ENCODE data around the gene PNMA6E.

The PNMA6E gene

DNA sequence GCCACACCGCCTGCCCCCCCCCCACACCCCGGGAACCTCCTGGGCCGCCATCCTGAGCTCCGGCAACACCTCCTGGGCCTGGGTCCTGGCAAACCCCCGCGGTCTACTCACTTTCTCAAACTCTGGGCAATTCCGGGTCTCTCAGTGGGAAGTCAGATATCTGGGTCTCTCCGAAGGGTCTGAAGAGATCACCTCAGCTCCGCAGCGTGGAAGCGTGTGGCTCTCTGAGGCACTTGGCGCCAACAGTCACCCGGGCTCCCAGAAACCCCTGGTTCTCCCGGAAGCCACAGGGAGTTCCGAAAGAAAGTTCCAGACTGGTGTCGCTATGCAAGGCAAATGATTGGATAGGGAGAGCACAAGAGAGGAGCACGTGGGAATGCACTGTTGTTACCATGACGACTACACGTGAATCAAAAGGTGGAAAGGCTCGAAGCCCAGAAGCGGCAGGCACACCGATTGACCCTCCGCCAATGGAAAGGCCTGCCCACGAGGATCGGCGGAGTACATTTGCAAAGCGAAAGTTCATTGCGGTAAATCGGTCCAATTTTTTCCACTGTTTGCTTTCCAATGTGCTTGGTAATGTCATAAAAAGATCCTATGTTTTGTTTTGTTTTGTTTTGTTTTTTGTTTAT, at the start of gene PNMA6E:
Gene PNMA6E (minus strand): TSS at position 218 of the 632 bp plus-strand sequence. CDS start 2,501 bp downstream, outside the sequence.
- TF ChIP-seq, protein P1, sequence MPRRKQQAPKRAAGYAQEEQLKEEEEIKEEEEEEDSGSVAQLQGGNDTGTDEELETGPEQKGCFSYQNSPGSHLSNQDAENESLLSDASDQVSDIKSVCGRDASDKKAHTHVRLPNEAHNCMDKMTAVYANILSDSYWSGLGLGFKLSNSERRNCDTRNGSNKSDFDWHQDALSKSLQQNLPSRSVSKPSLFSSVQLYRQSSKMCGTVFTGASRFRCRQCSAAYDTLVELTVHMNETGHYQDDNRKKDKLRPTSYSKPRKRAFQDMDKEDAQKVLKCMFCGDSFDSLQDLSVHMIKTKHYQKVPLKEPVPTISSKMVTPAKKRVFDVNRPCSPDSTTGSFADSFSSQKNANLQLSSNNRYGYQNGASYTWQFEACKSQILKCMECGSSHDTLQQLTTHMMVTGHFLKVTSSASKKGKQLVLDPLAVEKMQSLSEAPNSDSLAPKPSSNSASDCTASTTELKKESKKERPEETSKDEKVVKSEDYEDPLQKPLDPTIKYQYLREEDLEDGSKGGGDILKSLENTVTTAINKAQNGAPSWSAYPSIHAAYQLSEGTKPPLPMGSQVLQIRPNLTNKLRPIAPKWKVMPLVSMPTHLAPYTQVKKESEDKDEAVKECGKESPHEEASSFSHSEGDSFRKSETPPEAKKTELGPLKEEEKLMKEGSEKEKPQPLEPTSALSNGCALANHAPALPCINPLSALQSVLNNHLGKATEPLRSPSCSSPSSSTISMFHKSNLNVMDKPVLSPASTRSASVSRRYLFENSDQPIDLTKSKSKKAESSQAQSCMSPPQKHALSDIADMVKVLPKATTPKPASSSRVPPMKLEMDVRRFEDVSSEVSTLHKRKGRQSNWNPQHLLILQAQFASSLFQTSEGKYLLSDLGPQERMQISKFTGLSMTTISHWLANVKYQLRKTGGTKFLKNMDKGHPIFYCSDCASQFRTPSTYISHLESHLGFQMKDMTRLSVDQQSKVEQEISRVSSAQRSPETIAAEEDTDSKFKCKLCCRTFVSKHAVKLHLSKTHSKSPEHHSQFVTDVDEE (CRISPR knock-in tag; IDR thresholded peaks at IDR 0.05), result no peak
- TF ChIP-seq, protein P2, sequence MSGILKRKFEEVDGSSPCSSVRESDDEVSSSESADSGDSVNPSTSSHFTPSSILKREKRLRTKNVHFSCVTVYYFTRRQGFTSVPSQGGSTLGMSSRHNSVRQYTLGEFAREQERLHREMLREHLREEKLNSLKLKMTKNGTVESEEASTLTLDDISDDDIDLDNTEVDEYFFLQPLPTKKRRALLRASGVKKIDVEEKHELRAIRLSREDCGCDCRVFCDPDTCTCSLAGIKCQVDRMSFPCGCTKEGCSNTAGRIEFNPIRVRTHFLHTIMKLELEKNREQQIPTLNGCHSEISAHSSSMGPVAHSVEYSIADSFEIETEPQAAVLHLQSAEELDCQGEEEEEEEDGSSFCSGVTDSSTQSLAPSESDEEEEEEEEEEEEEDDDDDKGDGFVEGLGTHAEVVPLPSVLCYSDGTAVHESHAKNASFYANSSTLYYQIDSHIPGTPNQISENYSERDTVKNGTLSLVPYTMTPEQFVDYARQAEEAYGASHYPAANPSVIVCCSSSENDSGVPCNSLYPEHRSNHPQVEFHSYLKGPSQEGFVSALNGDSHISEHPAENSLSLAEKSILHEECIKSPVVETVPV (CRISPR knock-in tag; IDR thresholded peaks at IDR 0.05), result no peak
- no peak for TF ChIP-seq ZNF70 (CRISPR knock-in tag; IDR thresholded peaks at IDR 0.05)
- no peak for ATAC-seq

DNA sequence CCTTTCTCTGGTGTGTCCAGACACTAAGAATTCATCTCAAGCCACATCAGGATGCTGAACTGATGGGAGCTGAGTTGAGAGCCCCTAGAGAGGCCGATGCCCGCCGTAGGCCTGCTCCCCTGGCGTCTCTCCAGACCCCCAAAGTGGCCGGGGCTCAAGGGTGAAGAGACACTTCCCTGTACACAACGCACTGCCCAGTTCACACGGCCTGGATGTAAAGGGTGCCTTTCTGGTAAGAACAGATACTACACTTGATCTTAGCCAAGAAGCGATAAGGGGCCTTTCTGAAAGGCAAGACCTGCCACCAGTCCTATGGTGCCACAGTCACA, 49.8 kb upstream of the PNMA6E start:
- TF ChIP-seq, protein P3, sequence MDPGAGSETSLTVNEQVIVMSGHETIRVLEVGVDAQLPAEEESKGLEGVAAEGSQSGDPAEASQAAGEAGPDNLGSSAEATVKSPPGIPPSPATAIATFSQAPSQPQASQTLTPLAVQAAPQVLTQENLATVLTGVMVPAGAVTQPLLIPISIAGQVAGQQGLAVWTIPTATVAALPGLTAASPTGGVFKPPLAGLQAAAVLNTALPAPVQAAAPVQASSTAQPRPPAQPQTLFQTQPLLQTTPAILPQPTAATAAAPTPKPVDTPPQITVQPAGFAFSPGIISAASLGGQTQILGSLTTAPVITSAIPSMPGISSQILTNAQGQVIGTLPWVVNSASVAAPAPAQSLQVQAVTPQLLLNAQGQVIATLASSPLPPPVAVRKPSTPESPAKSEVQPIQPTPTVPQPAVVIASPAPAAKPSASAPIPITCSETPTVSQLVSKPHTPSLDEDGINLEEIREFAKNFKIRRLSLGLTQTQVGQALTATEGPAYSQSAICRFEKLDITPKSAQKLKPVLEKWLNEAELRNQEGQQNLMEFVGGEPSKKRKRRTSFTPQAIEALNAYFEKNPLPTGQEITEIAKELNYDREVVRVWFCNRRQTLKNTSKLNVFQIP (CRISPR knock-in tag; IDR thresholded peaks at IDR 0.05; ENCODE audit: borderline replicate concordance, low read depth), result no peak
- TF ChIP-seq, protein P4, sequence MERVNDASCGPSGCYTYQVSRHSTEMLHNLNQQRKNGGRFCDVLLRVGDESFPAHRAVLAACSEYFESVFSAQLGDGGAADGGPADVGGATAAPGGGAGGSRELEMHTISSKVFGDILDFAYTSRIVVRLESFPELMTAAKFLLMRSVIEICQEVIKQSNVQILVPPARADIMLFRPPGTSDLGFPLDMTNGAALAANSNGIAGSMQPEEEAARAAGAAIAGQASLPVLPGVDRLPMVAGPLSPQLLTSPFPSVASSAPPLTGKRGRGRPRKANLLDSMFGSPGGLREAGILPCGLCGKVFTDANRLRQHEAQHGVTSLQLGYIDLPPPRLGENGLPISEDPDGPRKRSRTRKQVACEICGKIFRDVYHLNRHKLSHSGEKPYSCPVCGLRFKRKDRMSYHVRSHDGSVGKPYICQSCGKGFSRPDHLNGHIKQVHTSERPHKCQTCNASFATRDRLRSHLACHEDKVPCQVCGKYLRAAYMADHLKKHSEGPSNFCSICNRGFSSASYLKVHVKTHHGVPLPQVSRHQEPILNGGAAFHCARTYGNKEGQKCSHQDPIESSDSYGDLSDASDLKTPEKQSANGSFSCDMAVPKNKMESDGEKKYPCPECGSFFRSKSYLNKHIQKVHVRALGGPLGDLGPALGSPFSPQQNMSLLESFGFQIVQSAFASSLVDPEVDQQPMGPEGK (CRISPR knock-in tag; IDR thresholded peaks at IDR 0.05; ENCODE audit: borderline replicate concordance), result no peak
- TF ChIP-seq OSR1 (CRISPR knock-in tag; IDR thresholded peaks at IDR 0.05) (no peak), GLIS3 (CRISPR knock-in tag; IDR thresholded peaks at IDR 0.05) (no peak), ZNF565 (CRISPR knock-in tag; conservative IDR thresholded peaks at IDR 0.05; ENCODE audit: low read depth) (no peak), ZFP3 (CRISPR knock-in tag; IDR thresholded peaks at IDR 0.05) (no peak), RARB (CRISPR knock-in tag; IDR thresholded peaks at IDR 0.05) (no peak), ZNF8 (CRISPR knock-in tag; IDR thresholded peaks at IDR 0.05) (no peak)
- TF ChIP-seq, protein P1 (CRISPR knock-in tag; IDR thresholded peaks at IDR 0.05), result no peak
- ATAC-seq, result no peak

DNA sequence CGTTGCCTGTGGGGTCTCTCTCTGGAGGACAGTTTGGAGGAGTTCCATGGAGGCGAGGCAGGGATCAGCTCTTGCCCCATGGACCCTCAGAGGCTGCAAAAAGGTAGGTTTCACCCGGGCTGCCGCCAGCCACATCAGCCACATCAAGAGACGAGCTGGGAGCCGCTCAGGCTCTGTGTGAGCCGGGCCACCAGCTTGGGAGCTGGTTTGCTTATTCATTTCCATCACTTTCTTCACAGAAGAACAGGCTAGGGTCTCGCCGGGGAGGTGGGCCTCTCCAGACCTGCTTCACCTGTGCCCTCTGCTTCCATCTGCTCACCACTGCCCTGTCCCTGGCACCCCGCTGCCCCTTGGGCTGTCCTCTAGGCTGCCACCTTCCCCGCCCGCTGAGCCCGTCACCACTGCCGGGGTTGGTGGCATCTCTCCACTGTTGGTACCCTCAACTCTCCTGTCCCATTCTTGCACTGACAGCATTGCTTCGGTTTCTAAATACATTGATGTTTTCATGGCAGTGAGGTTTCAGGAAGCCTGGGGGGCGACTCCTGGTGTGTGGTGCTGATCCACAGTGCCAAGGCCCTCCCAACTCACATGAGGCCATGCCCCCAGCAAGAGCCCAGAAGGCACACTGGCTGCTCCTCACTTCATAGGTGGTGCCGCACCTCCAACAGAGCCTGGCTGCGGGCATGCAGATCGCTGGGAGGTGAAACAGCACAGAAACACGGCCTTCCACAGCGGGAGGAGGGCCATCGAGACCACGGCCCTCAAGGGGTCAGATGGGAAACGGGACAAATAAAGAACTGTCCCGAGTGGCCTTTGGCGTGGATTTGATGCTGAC, 49.2 kb upstream of the PNMA6E start:
- ATAC-seq, result no peak
- TF ChIP-seq PPARA (CRISPR knock-in tag; IDR thresholded peaks at IDR 0.05; ENCODE audit: borderline replicate concordance), result no peak
- TF ChIP-seq ZFP3 (CRISPR knock-in tag; IDR thresholded peaks at IDR 0.05), result no peak
- TF ChIP-seq, protein P5, sequence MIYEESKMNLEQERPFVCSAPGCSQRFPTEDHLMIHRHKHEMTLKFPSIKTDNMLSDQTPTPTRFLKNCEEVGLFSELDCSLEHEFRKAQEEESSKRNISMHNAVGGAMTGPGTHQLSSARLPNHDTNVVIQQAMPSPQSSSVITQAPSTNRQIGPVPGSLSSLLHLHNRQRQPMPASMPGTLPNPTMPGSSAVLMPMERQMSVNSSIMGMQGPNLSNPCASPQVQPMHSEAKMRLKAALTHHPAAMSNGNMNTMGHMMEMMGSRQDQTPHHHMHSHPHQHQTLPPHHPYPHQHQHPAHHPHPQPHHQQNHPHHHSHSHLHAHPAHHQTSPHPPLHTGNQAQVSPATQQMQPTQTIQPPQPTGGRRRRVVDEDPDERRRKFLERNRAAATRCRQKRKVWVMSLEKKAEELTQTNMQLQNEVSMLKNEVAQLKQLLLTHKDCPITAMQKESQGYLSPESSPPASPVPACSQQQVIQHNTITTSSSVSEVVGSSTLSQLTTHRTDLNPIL (CRISPR knock-in tag; IDR thresholded peaks at IDR 0.05; ENCODE audit: low read depth), result no peak
- no peak for TF ChIP-seq TOX (CRISPR knock-in tag; IDR thresholded peaks at IDR 0.05; ENCODE audit: borderline replicate concordance)
- no peak for TF ChIP-seq SNAI2 (CRISPR knock-in tag; IDR thresholded peaks at IDR 0.05)
- TF ChIP-seq RARB (CRISPR knock-in tag; IDR thresholded peaks at IDR 0.05), result no peak
- TF ChIP-seq ZFP30 (CRISPR knock-in tag; IDR thresholded peaks at IDR 0.05), result no peak
- no peak for TF ChIP-seq CSDC2 (CRISPR knock-in tag; IDR thresholded peaks at IDR 0.05)
